PFSK-1 (cell line): Measurements from ENCODE around the gene MEOX2.

Source experiments
- POLR2AphosphoS5 ChIP-seq: IDR thresholded peaks from 2 replicates; pipeline ENCODE4 v1.6.1; 2012; ENCODE audit warnings: low read depth, mild to moderate bottlenecking, control low read depth, low read length, moderate library complexity
- REST ChIP-seq, 2 experiments: IDR thresholded peaks; 2 replicates each; pipeline versions ENCODE4 v1.6.1 to v1.8.0; 2011 to 2012; ENCODE audit warnings: low read depth in 2 of 2, low read length in 2 of 2, control low read depth in 1 of 2, inconsistent platforms in 1 of 2, mild to moderate bottlenecking in 1 of 2, moderate library complexity in 1 of 2; ENCODE audit not compliant: insufficient read depth in 1 of 2
- TAF1 ChIP-seq: IDR thresholded peaks from 2 replicates; pipeline ENCODE4 v1.6.1; 2012; ENCODE audit warnings: low read length, control low read depth, borderline replicate concordance; ENCODE audit not compliant: insufficient read depth

- TF ChIP-seq POLR2AphosphoS5 (no peak), REST (IDR thresholded peaks at IDR 0.05; ENCODE audit: insufficient read depth in 1 of 2, low read depth in 2 of 2, low read length in 2 of 2) (no peak), TAF1 (no peak)
These were observed 78.8 kb downstream of the MEOX2 start for GRCh38 chr7:15607529-15608210.
